Measurements from ENCODE around the gene CSMD2. TPM values are rescaled to one million over a fixed set of nuclear protein-coding genes. Genes with fewer than 3 reads are reported as not detected.

Gene CSMD2
- total and polyA plus RNA-seq, 2 of the 4 experiments (the other 2 are of a cell fraction) = under 0.01 to 0.36 TPM

GRCh38 chr1:34143975-34144374 lies 21.1 kb downstream of the CSMD2 start:
- H2AFZ ChIP-seq (replicated peaks; ENCODE audit: low read length, poor library complexity) = no peak overlapping the region
- intact Hi-C loops (cut with micrococcal nuclease) = no loop called here
- H3K4me3 ChIP-seq (ENCODE audit: insufficient read depth, low read depth, low read length) = no peak overlapping the region
- no peak overlapping the region for H4K91ac ChIP-seq (ENCODE audit: insufficient read depth, low read depth, low read length)
- no peak for DNase-seq
- no peak overlapping the region for H3K4ac ChIP-seq (ENCODE audit: low read depth, low read length)
- H3K23ac ChIP-seq (ENCODE audit: low read depth, low read length) = no peak overlapping the region
- H2BK15ac ChIP-seq (ENCODE audit: low read depth, low read length) = no peak overlapping the region
- H3K27ac ChIP-seq (ENCODE audit: insufficient read depth, low read length) = no peak overlapping the region
- H3K14ac ChIP-seq (replicated peaks; ENCODE audit: low read depth, low read length) = no peak overlapping the region
- no peaks in the 10 kb centered on the region for H3K27me3 ChIP-seq (ENCODE audit: control insufficient read depth, insufficient read depth, low read length)
- no TSS peak for BruUV-seq (replicated peaks)
- no peaks in the 10 kb centered on the region for H3K9me1 ChIP-seq (ENCODE audit: insufficient read depth, low read length)
- H3K36me3 ChIP-seq (ENCODE audit: control insufficient read depth, insufficient read depth, low read length) = no peaks in the 10 kb centered on the region
- no peaks in the 10 kb centered on the region for H4K20me1 ChIP-seq (ENCODE audit: insufficient read depth, low read length)
- no peak overlapping the region for H3K4me2 ChIP-seq (ENCODE audit: low read depth, low read length)
- no peak overlapping the region for H2BK5ac ChIP-seq (ENCODE audit: low read depth, low read length, poor library complexity, severe bottlenecking)
- H3K9ac ChIP-seq (ENCODE audit: low read depth, low read length) = no peak overlapping the region
- H2AK5ac ChIP-seq (ENCODE audit: low read depth, low read length) = no peak overlapping the region
- in situ Hi-C loops (cut with MboI; ENCODE audit: low sequenced_read_pairs) = no loop called here
- CTCF ChIA-PET = no interaction called here
- dilution Hi-C loops (cut with HindIII; ENCODE audit: low sequenced_read_pairs, unreplicated experiment) = no loop called here
- H3K4me1 ChIP-seq (ENCODE audit: control insufficient read depth, insufficient read depth, low read length) = no peaks in the 10 kb centered on the region
- no peak overlapping the region for H4K8ac ChIP-seq (ENCODE audit: low read depth in 2 of 2, low read length in 2 of 2)
- no peak overlapping the region for H2AK9ac ChIP-seq (replicated peaks; ENCODE audit: low read depth, low read length, poor library complexity)
- H3K9me3 ChIP-seq (ENCODE audit: control insufficient read depth, insufficient read depth, low read length) = peaks cover 18% of the 10 kb centered on the region
- no peak overlapping the region for H3K56ac ChIP-seq (ENCODE audit: extremely low read depth, insufficient read depth, low read length)
- no peak overlapping the region for H4K5ac ChIP-seq (ENCODE audit: low read depth, low read length)
- POLR2A ChIA-PET (ENCODE audit: unreplicated experiment) = no interaction called here
- H3K79me1 ChIP-seq (ENCODE audit: low read depth in 1 of 2, low read length in 2 of 2) = no peaks in the 10 kb centered on the region
- ATAC-seq (ENCODE audit: low read depth) = no peak
- no peak overlapping the region for H2BK120ac ChIP-seq (ENCODE audit: low read depth, low read length)
- H2BK20ac ChIP-seq (ENCODE audit: low read depth, low read length) = no peak overlapping the region
- no peak overlapping the region for H3K18ac ChIP-seq (ENCODE audit: low read depth, low read length)
- WGBS, 2 experiments (ENCODE audit: extremely low coverage in 2 of 2, insufficient read length in 1 of 2) = no CpG with 5 or more reads among the region's 2 CpGs
- TF ChIP-seq CEBPB (IDR thresholded peaks at IDR 0.05; ENCODE audit: low read depth, low read length) = no peak
- no peak for TF ChIP-seq RFX5 (IDR thresholded peaks at IDR 0.05; ENCODE audit: low read depth, low read length)
- no peak for TF ChIP-seq RAD21 (IDR thresholded peaks at IDR 0.05; ENCODE audit: low read length)
- TF ChIP-seq POLR2A (IDR thresholded peaks at IDR 0.05; ENCODE audit: low read depth, low read length) = no peak
- no peak for TF ChIP-seq MXI1 (IDR thresholded peaks at IDR 0.05; ENCODE audit: borderline replicate concordance, low read depth, low read length)
- no peak for TF ChIP-seq NFE2L2 (IDR thresholded peaks at IDR 0.05; ENCODE audit: low read depth, low read length)
- TF ChIP-seq SMC3 (IDR thresholded peaks at IDR 0.05; ENCODE audit: low read depth, low read length) = no peak
- TF ChIP-seq BHLHE40 (IDR thresholded peaks at IDR 0.05; ENCODE audit: low read depth, low read length) = no peak
- no peak for TF ChIP-seq CHD1 (IDR thresholded peaks at IDR 0.05; ENCODE audit: low read depth, low read length)
- TF ChIP-seq, protein P1, sequence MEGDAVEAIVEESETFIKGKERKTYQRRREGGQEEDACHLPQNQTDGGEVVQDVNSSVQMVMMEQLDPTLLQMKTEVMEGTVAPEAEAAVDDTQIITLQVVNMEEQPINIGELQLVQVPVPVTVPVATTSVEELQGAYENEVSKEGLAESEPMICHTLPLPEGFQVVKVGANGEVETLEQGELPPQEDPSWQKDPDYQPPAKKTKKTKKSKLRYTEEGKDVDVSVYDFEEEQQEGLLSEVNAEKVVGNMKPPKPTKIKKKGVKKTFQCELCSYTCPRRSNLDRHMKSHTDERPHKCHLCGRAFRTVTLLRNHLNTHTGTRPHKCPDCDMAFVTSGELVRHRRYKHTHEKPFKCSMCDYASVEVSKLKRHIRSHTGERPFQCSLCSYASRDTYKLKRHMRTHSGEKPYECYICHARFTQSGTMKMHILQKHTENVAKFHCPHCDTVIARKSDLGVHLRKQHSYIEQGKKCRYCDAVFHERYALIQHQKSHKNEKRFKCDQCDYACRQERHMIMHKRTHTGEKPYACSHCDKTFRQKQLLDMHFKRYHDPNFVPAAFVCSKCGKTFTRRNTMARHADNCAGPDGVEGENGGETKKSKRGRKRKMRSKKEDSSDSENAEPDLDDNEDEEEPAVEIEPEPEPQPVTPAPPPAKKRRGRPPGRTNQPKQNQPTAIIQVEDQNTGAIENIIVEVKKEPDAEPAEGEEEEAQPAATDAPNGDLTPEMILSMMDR (conservative IDR thresholded peaks at IDR 0.05; ENCODE audit: low read depth, low read length) = no peak
- no peak for TF ChIP-seq MAZ (IDR thresholded peaks at IDR 0.05; ENCODE audit: borderline replicate concordance, low read depth, low read length)
- TF ChIP-seq, protein P2, sequence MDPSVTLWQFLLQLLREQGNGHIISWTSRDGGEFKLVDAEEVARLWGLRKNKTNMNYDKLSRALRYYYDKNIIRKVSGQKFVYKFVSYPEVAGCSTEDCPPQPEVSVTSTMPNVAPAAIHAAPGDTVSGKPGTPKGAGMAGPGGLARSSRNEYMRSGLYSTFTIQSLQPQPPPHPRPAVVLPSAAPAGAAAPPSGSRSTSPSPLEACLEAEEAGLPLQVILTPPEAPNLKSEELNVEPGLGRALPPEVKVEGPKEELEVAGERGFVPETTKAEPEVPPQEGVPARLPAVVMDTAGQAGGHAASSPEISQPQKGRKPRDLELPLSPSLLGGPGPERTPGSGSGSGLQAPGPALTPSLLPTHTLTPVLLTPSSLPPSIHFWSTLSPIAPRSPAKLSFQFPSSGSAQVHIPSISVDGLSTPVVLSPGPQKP (IDR thresholded peaks at IDR 0.05; ENCODE audit: borderline replicate concordance, low read depth, low read length) = no peak
- TF ChIP-seq FOS (IDR thresholded peaks at IDR 0.05; ENCODE audit: low read depth, low read length) = no peak
- TF ChIP-seq MAFK (IDR thresholded peaks at IDR 0.05; ENCODE audit: low read depth, low read length) = no peak
- TF ChIP-seq RCOR1 (IDR thresholded peaks at IDR 0.05; ENCODE audit: insufficient replicate concordance, low read length) = no peak
- no peak for TF ChIP-seq USF2 (IDR thresholded peaks at IDR 0.05; ENCODE audit: low read depth, low read length)
